Keratinocyte (primary cell): ENCODE results near the gene CPVL. TPM values are rescaled to one million over a fixed set of nuclear protein-coding genes. Genes with fewer than 3 reads are reported as not detected.

Experiments used
- DNase-seq: peaks from one replicate; pipeline ENCODE4 v3.0.0-alpha.2; 2011; ENCODE audit warnings: low read depth, missing footprints, low spot score
- FAIRE-seq: peaks from 2 replicates; lab custom pipeline; 2011; peaks lifted over from hg19 to GRCh38; lab: Jason Lieb, UNC
- H2AFZ ChIP-seq: 2 replicates; pipeline ENCODE4 v1.6.0; 2012; ENCODE audit warnings: low read length, control low read depth, inconsistent platforms; ENCODE audit not compliant: control insufficient read depth
- H3K27ac ChIP-seq: 2 replicates; pipeline ENCODE4 v1.5.1; 2011; ENCODE audit warnings: low read length; ENCODE audit not compliant: control insufficient read depth, insufficient read depth
- H3K27me3 ChIP-seq: 3 replicates; pipeline ENCODE4 v1.6.0; 2011; ENCODE audit warnings: low read length; ENCODE audit not compliant: control insufficient read depth, insufficient read depth; ENCODE audit errors: extremely low read depth
- H3K36me3 ChIP-seq, 2 experiments: 2 replicates in 1 of 2; 3 replicates in 1 of 2; pipeline ENCODE4 v1.5.1; 2011; ENCODE audit warnings: low read length in 2 of 2, mild to moderate bottlenecking in 1 of 2; ENCODE audit not compliant: control insufficient read depth in 2 of 2, insufficient read depth in 2 of 2; ENCODE audit errors: extremely low read depth in 1 of 2
- H3K4me1 ChIP-seq: 3 replicates; pipeline ENCODE4 v1.5.1; 2011; ENCODE audit warnings: low read length; ENCODE audit not compliant: control insufficient read depth, insufficient read depth; ENCODE audit errors: extremely low read depth
- H3K4me2 ChIP-seq: 3 replicates; pipeline ENCODE4 v1.6.0; 2011; ENCODE audit warnings: low read depth, low read length; ENCODE audit not compliant: control insufficient read depth, insufficient read depth; ENCODE audit errors: extremely low read depth
- H3K4me3 ChIP-seq, 3 experiments: fragments of 200-600 bp in 1 of 3; sonication (generic) in 1 of 3; 2 replicates in 2 of 3; 3 replicates in 1 of 3; pipeline ENCODE4 v1.5.1; 2011 to 2016; ENCODE audit warnings: low read length in 3 of 3, mild to moderate bottlenecking in 3 of 3, control low read depth in 2 of 3, inconsistent platforms in 1 of 3, low read depth in 1 of 3, mixed read lengths in 1 of 3, mixed run types in 1 of 3, moderate library complexity in 1 of 3; ENCODE audit not compliant: control insufficient read depth in 2 of 3, insufficient read depth in 2 of 3; ENCODE audit errors: extremely low read depth in 1 of 3
- H3K79me2 ChIP-seq: 2 replicates; pipeline ENCODE4 v1.6.0; 2012; ENCODE audit warnings: low read length; ENCODE audit not compliant: control insufficient read depth, insufficient read depth
- H3K9ac ChIP-seq: 3 replicates; pipeline ENCODE4 v1.6.0; 2011; ENCODE audit warnings: low read length; ENCODE audit not compliant: control insufficient read depth, insufficient read depth; ENCODE audit errors: extremely low read depth
- H3K9me1 ChIP-seq: 3 replicates; pipeline ENCODE4 v1.6.0; 2011; ENCODE audit warnings: low read length; ENCODE audit not compliant: control insufficient read depth, insufficient read depth; ENCODE audit errors: extremely low read depth
- H3K9me3 ChIP-seq: 2 replicates; pipeline ENCODE4 v1.5.1; 2012; ENCODE audit warnings: low read depth, low read length; ENCODE audit not compliant: control insufficient read depth
- H4K20me1 ChIP-seq: 3 replicates; pipeline ENCODE4 v1.6.0; 2011; ENCODE audit warnings: low read length; ENCODE audit not compliant: control insufficient read depth, insufficient read depth; ENCODE audit errors: extremely low read depth
- CTCF ChIP-seq, 3 experiments: IDR thresholded peaks in 1 of 3; conservative IDR thresholded peaks in 1 of 3; optimal IDR thresholded peaks in 1 of 3; 2 replicates in 2 of 3; 3 replicates in 1 of 3; pipeline versions ENCODE3 to v1.5.1; 2011; ENCODE audit warnings: low read length in 3 of 3, mild to moderate bottlenecking in 3 of 3, moderate library complexity in 2 of 3, control low read depth in 1 of 3, inconsistent platforms in 1 of 3; ENCODE audit not compliant: insufficient read depth in 2 of 3; ENCODE audit errors: extremely low read depth in 1 of 3
- EZH2 ChIP-seq: IDR thresholded peaks from one replicate; pipeline ENCODE4 v1.6.1; 2012; ENCODE audit warnings: inconsistent platforms, mild to moderate bottlenecking, low read length, moderate library complexity
- dilution Hi-C: fragments of 300-500 bp; cut with MboI; formaldehyde crosslinking; loops from one replicate; pipeline ENCODE4 v1.7.0; 2020; ENCODE audit warnings: low sequenced_read_pairs; ENCODE audit not compliant: extremely low pct_ligation_motif_present
- polyA plus RNA-seq, 5 experiments: library from polyadenylated mRNA; depleted of rRNA in 3 of 5; stranded (reverse) in 3 of 5; stranded (forward) in 1 of 5; unstranded in 1 of 5; fragments of >200 nt; gene quantifications; 1 replicate in 1 of 5; 2 replicates in 3 of 5; 3 replicates in 1 of 5; pipeline versions ENCODE4 v1.2.1 to v1.2.3, GENCODE V29; 2011 to 2012; ENCODE audit warnings: missing spikeins in 2 of 5, low read depth in 1 of 5, low replicate concordance in 1 of 5

CPVL gene
- polyA plus RNA-seq, 1 donor (not counting 4 experiments of a cell fraction or from before 2014, with no cell fraction given) = 9.8 TPM

GRCh38 chr7:29030781-29031275 is 115.5 kb downstream of the CPVL start:
- H3K27ac ChIP-seq = no peak overlapping the region
- no peak overlapping the region for H2AFZ ChIP-seq
- H3K36me3 ChIP-seq = no peaks in the 10 kb centered on the region
- H3K4me2 ChIP-seq = no peak overlapping the region
- no peaks in the 10 kb centered on the region for H4K20me1 ChIP-seq
- H3K79me2 ChIP-seq = no peaks in the 10 kb centered on the region
- no peak for TF ChIP-seq EZH2
- TF ChIP-seq CTCF (optimal IDR thresholded peaks at IDR 0.05 in 1 of 3, IDR thresholded peaks at IDR 0.05 in 1 of 3, conservative IDR thresholded peaks at IDR 0.05 in 1 of 3; ENCODE audit: extremely low read depth in 1 of 3, insufficient read depth in 2 of 3, low read length in 3 of 3) = no peak
- no peaks in the 10 kb centered on the region for H3K9me3 ChIP-seq
- no peak for DNase-seq
- peaks cover 3% of the 10 kb centered on the region for H3K4me1 ChIP-seq
- FAIRE-seq = no peak
- no peaks in the 10 kb centered on the region for H3K9me1 ChIP-seq
- dilution Hi-C loops = no loop called here
- no peaks in the 10 kb centered on the region for H3K27me3 ChIP-seq
- H3K9ac ChIP-seq = no peak overlapping the region
- H3K4me3 ChIP-seq = no peak overlapping the region

- Histone ChIP-seq H3K4me3 (no peak overlapping the region), H3K79me2 (no peaks in the 10 kb centered on the region), H4K20me1 (no peaks in the 10 kb centered on the region), H3K9me3 (peaks cover 2% of the 10 kb centered on the region), H3K9me1 (no peaks in the 10 kb centered on the region), H3K27ac (no peak overlapping the region), H3K36me3 (no peaks in the 10 kb centered on the region), H3K27me3 (no peaks in the 10 kb centered on the region), H3K4me2 (no peak overlapping the region), H3K4me1 (no peaks in the 10 kb centered on the region), H3K9ac (no peak overlapping the region), H2AFZ (no peak overlapping the region)
- no peak for TF ChIP-seq EZH2
- no peak for TF ChIP-seq CTCF (optimal IDR thresholded peaks at IDR 0.05 in 1 of 3, IDR thresholded peaks at IDR 0.05 in 1 of 3, conservative IDR thresholded peaks at IDR 0.05 in 1 of 3; ENCODE audit: extremely low read depth in 1 of 3, insufficient read depth in 2 of 3, low read length in 3 of 3)
- dilution Hi-C loops = no loop called here
- FAIRE-seq (no peak), DNase-seq (no peak)
Observed at GRCh38 chr7:29022291-29022988, 123.9 kb downstream of the CPVL start.
